K562 (cell line): ENCODE data around the gene FSTL3. TPM values are rescaled to one million over a fixed set of nuclear protein-coding genes. Genes with fewer than 3 reads are reported as not detected.

Experiments
- ATAC-seq: fragments of 200-7000 bp; cut with Tn5 transposase; 3 replicates; pipeline ENCODE4 v1.9.1; 2020; ENCODE audit warnings: moderate library complexity
- BruUV-seq: library from RNA; stranded (reverse); fragments of 400-500 nt; replicated peaks from 2 replicates; lab custom pipeline; 2021; lab: Mats Ljungman, UMichigan
- CTCF ChIA-PET: fragments of 300-600 bp; formaldehyde crosslinking; extraction: SDS; loops from one replicate; lab custom pipeline; 2021; ENCODE audit warnings: low intra/inter-chr PET ratio; lab: Yijun Ruan, JAX
- POLR2A ChIA-PET: fragments of 300-600, 350-650 bp; sonication (Branson Sonifier 250); formaldehyde crosslinking; extraction: SDS; loops from one replicate; lab custom pipeline; 2021; ENCODE audit warnings: antibody characterized with exemption, inconsistent platforms; lab: Yijun Ruan, JAX
- DNase-seq, 4 experiments: peaks; one replicate each; pipeline versions ENCODE4 v3.0.0 to v3.0.0-alpha.2; 2011 to 2018; ENCODE audit warnings: low spot score in 3 of 4, mixed read lengths in 3 of 4; ENCODE audit errors: extremely low read depth in 1 of 4
- FAIRE-seq: peaks from 2 replicates; lab custom pipeline; 2011; peaks lifted over from hg19 to GRCh38; lab: Jason Lieb, UNC
- H2AFZ ChIP-seq: 2 replicates; pipeline ENCODE4 v1.6.0; 2011; ENCODE audit warnings: low read depth, low read length, control low read depth, inconsistent platforms
- H3K27ac ChIP-seq: fragments of 200-600 bp; 3 replicates; pipeline ENCODE4 v1.8.0; 2011; ENCODE audit warnings: low read depth, mild to moderate bottlenecking, control low read depth, inconsistent platforms, low read length, moderate library complexity, mixed read lengths; ENCODE audit errors: extremely low read depth
- H3K27me3 ChIP-seq, 2 experiments: fragments of 300-600 bp in 1 of 2; 2 replicates in 1 of 2; 3 replicates in 1 of 2; pipeline versions ENCODE4 v1.6.0 to v1.8.0; 2011; ENCODE audit warnings: inconsistent platforms in 2 of 2, low read length in 2 of 2, mild to moderate bottlenecking in 1 of 2, mixed read lengths in 1 of 2, moderate library complexity in 1 of 2; ENCODE audit not compliant: control insufficient read depth in 2 of 2, insufficient read depth in 2 of 2
- H3K36me3 ChIP-seq: fragments of 300-600 bp; 3 replicates; pipeline ENCODE4 v1.8.0; 2011; ENCODE audit warnings: mild to moderate bottlenecking, low read length, inconsistent platforms; ENCODE audit not compliant: control insufficient read depth, insufficient read depth
- H3K4me1 ChIP-seq, 2 experiments: fragments of 200-600 bp in 1 of 2; replicated peaks in 1 of 2; 2 replicates in 1 of 2; 3 replicates in 1 of 2; pipeline versions ENCODE4 v1.5.1 to v1.8.0; 2011; ENCODE audit warnings: inconsistent platforms in 2 of 2, low read length in 2 of 2, mild to moderate bottlenecking in 1 of 2, mixed read lengths in 1 of 2, moderate library complexity in 1 of 2; ENCODE audit not compliant: control insufficient read depth in 2 of 2, insufficient read depth in 2 of 2
- H3K4me2 ChIP-seq: 2 replicates; pipeline ENCODE4 v1.6.1; 2011; ENCODE audit warnings: low read length, control low read depth, inconsistent platforms, mixed read lengths; ENCODE audit not compliant: insufficient read depth
- H3K4me3 ChIP-seq: fragments of 200-600 bp; sonication (generic), shearing (Covaris generic); 2 replicates; pipeline ENCODE4 v1.5.1; 2016; ENCODE audit warnings: control low read depth, inconsistent platforms
- H3K79me2 ChIP-seq: fragments of 200-600 bp; 3 replicates; pipeline ENCODE4 v1.8.0; 2011; ENCODE audit warnings: low read length, inconsistent platforms; ENCODE audit not compliant: control insufficient read depth, insufficient read depth
- H3K9ac ChIP-seq, 2 experiments: 2 replicates each; pipeline versions ENCODE4 v1.6.0 to v1.6.1; 2011; ENCODE audit warnings: low read depth in 2 of 2, low read length in 2 of 2, control low read depth in 1 of 2, inconsistent platforms in 1 of 2, mild to moderate bottlenecking in 1 of 2, mixed read lengths in 1 of 2; ENCODE audit not compliant: insufficient read depth in 1 of 2
- H3K9me1 ChIP-seq: one replicate; pipeline ENCODE4 v1.6.0; 2011; ENCODE audit warnings: inconsistent platforms, mild to moderate bottlenecking, low read length, moderate library complexity; ENCODE audit not compliant: control insufficient read depth, insufficient read depth
- H3K9me3 ChIP-seq: replicated peaks from 2 replicates; pipeline ENCODE4 v1.5.1; 2011; ENCODE audit warnings: low read depth, low read length, inconsistent platforms; ENCODE audit not compliant: control insufficient read depth, insufficient read depth
- H4K20me1 ChIP-seq: replicated peaks from 2 replicates; pipeline ENCODE4 v1.6.1; 2011; ENCODE audit warnings: low read length, inconsistent platforms, mixed read lengths; ENCODE audit not compliant: control insufficient read depth, insufficient read depth
- ARID4B ChIP-seq: sonication (generic); formaldehyde crosslinking; IDR thresholded peaks from 2 replicates; pipeline ENCODE4 v1.8.0; 2022; ENCODE audit warnings: mild to moderate bottlenecking, missing genetic modification reagents
- NFIX ChIP-seq: fragments of 250-450 bp; sonication (Bioruptor Pico); IDR thresholded peaks from 2 replicates; pipeline ENCODE4 v1.4.0; 2020; ENCODE audit warnings: low read depth, mild to moderate bottlenecking, moderate library complexity
- NR2C2 ChIP-seq, 2 experiments: fragments of 200-800 bp in 1 of 2; sonication (Bioruptor generic) in 1 of 2; sonication (generic) in 1 of 2; formaldehyde crosslinking in 1 of 2; IDR thresholded peaks; 2 replicates each; pipeline versions ENCODE4 v1.6.1 to v1.8.0; 2016 to 2022; ENCODE audit warnings: mild to moderate bottlenecking in 1 of 2, missing compliant biosample characterization in 1 of 2, missing genetic modification characterization in 1 of 2, missing genetic modification reagents in 1 of 2
- PBX2 ChIP-seq, 2 experiments: IDR thresholded peaks in 1 of 2; conservative IDR thresholded peaks in 1 of 2; 2 replicates each; pipeline ENCODE4 v1.6.1; 2016; ENCODE audit warnings: low read depth in 2 of 2, mild to moderate bottlenecking in 1 of 2, missing compliant biosample characterization in 1 of 2, missing genetic modification characterization in 1 of 2, moderate library complexity in 1 of 2
- ZNF384 ChIP-seq: IDR thresholded peaks from 2 replicates; pipeline ENCODE4 v1.6.1; 2012; ENCODE audit warnings: low read depth, low read length, improper control_type of control experiment
- WGBS: fragments of 100-300 bp; shearing (Covaris generic); methylation state at CpG from one replicate; pipeline ENCODE4 v1.1.6; 2016; ENCODE audit warnings: low coverage, mixed read lengths; ENCODE audit not compliant: insufficient coverage; ENCODE audit errors: missing lambda C conversion rate; 5-methylcytosine and 5-hydroxymethylcytosine counted together
- in situ Hi-C: fragments of 300-500 bp; cut with MboI; formaldehyde crosslinking; loops from 4 replicates; pipeline ENCODE4 v1.15.0; 2018; ENCODE audit warnings: inconsistent platforms, mixed read lengths
- intact Hi-C: fragments of 100-400 bp; cut with micrococcal nuclease; formaldehyde crosslinking; loops from 2 replicates; pipeline ENCODE4 v1.14.2; 2022
- polyA plus RNA-seq, 8 experiments: library from polyadenylated mRNA; depleted of rRNA in 4 of 8; stranded (reverse) in 5 of 8; unstranded in 3 of 8; fragments of >200 nt; fragmentation: Nextera tagmentation in 2 of 8; fragmentation: Illumina TruSeq in 1 of 8; extraction: Ambion mirVana in 2 of 8; extraction: Trizol in 1 of 8; gene quantifications; 2 replicates each; pipeline versions ENCODE4 v1.2.1 to v1.2.3, GENCODE V29; 2011 to 2014; ENCODE audit warnings: inconsistent platforms in 1 of 8, missing spikeins in 1 of 8
- total RNA-seq, 7 experiments: library from RNA; depleted of rRNA in 6 of 7; stranded (reverse); fragments of >200 nt in 6 of 7; fragmentation: Illumina TruSeq in 2 of 7; extraction: Trizol in 2 of 7; gene quantifications; 2 replicates each; pipeline versions ENCODE4 v1.2.1 to v1.2.3, GENCODE V29; 2011 to 2021; ENCODE audit warnings: low replicate concordance in 1 of 7
- TF ChIP-seq, protein P1 (sequence below): fragments of 450-650 bp; IDR thresholded peaks from 2 replicates; pipeline ENCODE4 v1.6.1; 2016; ENCODE audit warnings: borderline replicate concordance

FSTL3 gene
- total and polyA plus RNA-seq, 9 of the 15 experiments (the other 6 are each of a cell fraction or from before 2014, with no cell fraction given) = 0.35 to 6.8 (median 4.2) TPM; not detected in 1

DNA sequence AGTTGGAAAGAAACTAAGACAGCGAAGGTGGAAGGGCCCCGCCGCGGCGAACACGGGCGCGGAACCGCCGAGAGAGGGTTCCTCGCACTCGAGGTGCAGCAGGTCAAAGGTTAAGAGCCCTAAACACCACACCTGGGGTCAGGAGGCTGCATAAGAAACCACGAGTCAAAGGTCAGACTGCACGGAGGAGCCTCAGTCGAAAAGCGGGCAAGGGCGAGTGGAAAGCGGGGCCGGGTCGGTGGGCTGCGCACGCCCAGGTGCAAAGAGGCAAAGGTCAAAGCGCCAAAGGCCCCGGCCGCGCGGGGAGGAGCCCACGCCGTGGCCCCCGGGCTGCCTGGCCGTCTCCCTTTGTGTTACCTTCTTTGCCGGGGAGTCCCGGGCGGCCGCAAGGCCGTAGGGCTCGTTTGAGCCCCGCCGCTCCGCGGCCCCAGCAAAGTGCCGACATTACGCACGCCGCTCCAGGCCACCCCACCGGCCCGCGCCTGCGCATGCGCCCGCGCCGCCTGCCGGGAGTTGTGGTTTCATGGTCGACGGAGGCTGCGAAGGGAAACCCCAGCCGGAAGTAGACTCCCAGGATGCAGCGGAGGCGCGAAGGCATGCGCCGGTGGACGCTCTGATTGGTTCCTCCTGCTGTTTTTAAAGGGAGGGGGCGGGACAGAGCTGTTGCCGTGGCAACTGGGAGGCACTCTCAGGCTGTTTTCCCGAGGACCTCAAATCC lies 43.0 kb upstream of the FSTL3 start, which contains the start of gene POLRMT (continued):
- peak; percentile 32 for TF ChIP-seq PBX2 (CRISPR knock-in tag; IDR thresholded peaks at IDR 0.05; ENCODE audit: low read depth)
- TF ChIP-seq PBX2 (tag; conservative IDR thresholded peaks at IDR 0.05; ENCODE audit: low read depth) = peak; percentile 96

- CTCF ChIA-PET = no interaction called here
- POLR2A ChIA-PET = interaction anchor here (0.5 to 1.2 kb wide), 5 partner anchors 9 to 54 kb away, joined by 3 to 6 read pairs (median 4); no protein-coding TSS in a partner anchor
- H3K36me3 ChIP-seq = peaks cover 30% of the 10 kb centered on the region; the same call in 2 of the 3 replicates
- DNase-seq (peak in 1 of 4 experiments; percentile 27), ATAC-seq (no peak), FAIRE-seq (peak; percentile 32)
- peaks cover 2 to 57% of the 10 kb centered on the region in 2 experiments; a peak in 4 of 5 replicates for H3K4me1 ChIP-seq
- peak overlapping the region; percentile 87 for H2AFZ ChIP-seq
- H4K20me1 ChIP-seq = no peaks in the 10 kb centered on the region
- peak overlapping the region; percentile 70 for H3K4me3 ChIP-seq
- H3K4me2 ChIP-seq = peak overlapping the region; percentile 85
- H3K9ac ChIP-seq = peak overlapping the region; percentile 88 to 95
- intact Hi-C loops (no loop called here), in situ Hi-C loops (no loop called here)
- H3K27ac ChIP-seq = peak overlapping the region; percentile 31; the same call in 1 of the 3 replicates
- BruUV-seq = no TSS peak
- WGBS = 35% methylated on average over 24 of the region's 32 CpGs
- H3K27me3 ChIP-seq = no peaks in the 10 kb centered on the region
- H3K9me3 ChIP-seq = no peaks in the 10 kb centered on the region
- peaks cover 39% of the 10 kb centered on the region for H3K79me2 ChIP-seq
- H3K9me1 ChIP-seq = no peaks in the 10 kb centered on the region
- TF ChIP-seq ZNF384 (peak; percentile 82), NR2C2 (CRISPR knock-in tag; IDR thresholded peaks at IDR 0.05) (no peak), NR2C2 (tag; IDR thresholded peaks at IDR 0.05) (no peak), ARID4B (no peak), NFIX (CRISPR knock-in tag) (no peak)
- TF ChIP-seq, protein P1, sequence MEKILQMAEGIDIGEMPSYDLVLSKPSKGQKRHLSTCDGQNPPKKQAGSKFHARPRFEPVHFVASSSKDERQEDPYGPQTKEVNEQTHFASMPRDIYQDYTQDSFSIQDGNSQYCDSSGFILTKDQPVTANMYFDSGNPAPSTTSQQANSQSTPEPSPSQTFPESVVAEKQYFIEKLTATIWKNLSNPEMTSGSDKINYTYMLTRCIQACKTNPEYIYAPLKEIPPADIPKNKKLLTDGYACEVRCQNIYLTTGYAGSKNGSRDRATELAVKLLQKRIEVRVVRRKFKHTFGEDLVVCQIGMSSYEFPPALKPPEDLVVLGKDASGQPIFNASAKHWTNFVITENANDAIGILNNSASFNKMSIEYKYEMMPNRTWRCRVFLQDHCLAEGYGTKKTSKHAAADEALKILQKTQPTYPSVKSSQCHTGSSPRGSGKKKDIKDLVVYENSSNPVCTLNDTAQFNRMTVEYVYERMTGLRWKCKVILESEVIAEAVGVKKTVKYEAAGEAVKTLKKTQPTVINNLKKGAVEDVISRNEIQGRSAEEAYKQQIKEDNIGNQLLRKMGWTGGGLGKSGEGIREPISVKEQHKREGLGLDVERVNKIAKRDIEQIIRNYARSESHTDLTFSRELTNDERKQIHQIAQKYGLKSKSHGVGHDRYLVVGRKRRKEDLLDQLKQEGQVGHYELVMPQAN = peak; percentile 48; the same call in 1 of the 2 replicates
Observed at GRCh38 chr19:633786-634639, 42.2 kb upstream of the FSTL3 start.
